Measurements from ENCODE around the gene BFSP2. TPM values are rescaled to one million over a fixed set of nuclear protein-coding genes. Genes with fewer than 3 reads are reported as not detected.

The BFSP2 gene
- total RNA-seq: not detected in 2 replicates
- long read RNA-seq: 0 reads

- no peak for DNase-seq (ENCODE audit: low read depth, low spot score)
- no peak within 1 kb of the TSS for H3K4me3 Mint-ChIP-seq
- peaks cover 24% of the 10 kb centered on the region for H3K4me1 Mint-ChIP-seq
- no peaks in the 10 kb centered on the region for H3K27me3 Mint-ChIP-seq (ENCODE audit: low read depth)
- H3K36me3 Mint-ChIP-seq (ENCODE audit: low read depth): no peaks in the 10 kb centered on the region
- no peak within 1 kb of the TSS for H3K27ac Mint-ChIP-seq (ENCODE audit: unreplicated experiment)
- TF ChIP-seq CTCF (conservative IDR thresholded peaks at IDR 0.05): no peak
- H3K9me3 Mint-ChIP-seq: no peaks in the 10 kb centered on the region
Observed at GRCh38 chr3:133400006-133400515, at the start of gene BFSP2. TSS of gene BFSP2 (plus strand) at chr3:133400056. CDS start at chr3:133400084, 28 bp downstream.

- H3K36me3 Mint-ChIP-seq (ENCODE audit: low read depth): peaks cover 2% of the 10 kb centered on the region
- peaks cover 13% of the 10 kb centered on the region for H3K4me1 Mint-ChIP-seq
- DNase-seq (ENCODE audit: low read depth, low spot score): no peak
- peaks cover 6% of the 10 kb centered on the region for H3K9me3 Mint-ChIP-seq
- TF ChIP-seq CTCF (conservative IDR thresholded peaks at IDR 0.05): no peak
- H3K27ac Mint-ChIP-seq (ENCODE audit: unreplicated experiment): no peak overlapping the region
- no peak overlapping the region for H3K4me3 Mint-ChIP-seq
- H3K27me3 Mint-ChIP-seq (ENCODE audit: low read depth): no peaks in the 10 kb centered on the region
Observed at GRCh38 chr3:133354721-133355120, 45.1 kb upstream of the BFSP2 start.

GRCh38 chr3:133360476-133360875 is 39.4 kb upstream of the BFSP2 start:
- no peak overlapping the region for H3K4me3 Mint-ChIP-seq
- H3K9me3 Mint-ChIP-seq: peaks cover 4% of the 10 kb centered on the region
- peaks cover under 1% of the 10 kb centered on the region for H3K36me3 Mint-ChIP-seq (ENCODE audit: low read depth)
- no peak for TF ChIP-seq CTCF (conservative IDR thresholded peaks at IDR 0.05)
- H3K4me1 Mint-ChIP-seq: peaks cover 7% of the 10 kb centered on the region
- H3K27ac Mint-ChIP-seq (ENCODE audit: unreplicated experiment): no peak overlapping the region
- no peak for DNase-seq (ENCODE audit: low read depth, low spot score)
- no peaks in the 10 kb centered on the region for H3K27me3 Mint-ChIP-seq (ENCODE audit: low read depth)

- no peak overlapping the region for H3K27ac Mint-ChIP-seq (ENCODE audit: unreplicated experiment)
- no peaks in the 10 kb centered on the region for H3K27me3 Mint-ChIP-seq (ENCODE audit: low read depth)
- H3K9me3 Mint-ChIP-seq: peaks cover 4% of the 10 kb centered on the region
- peaks cover 7% of the 10 kb centered on the region for H3K4me1 Mint-ChIP-seq
- H3K4me3 Mint-ChIP-seq: no peak overlapping the region
- DNase-seq (ENCODE audit: low read depth, low spot score): no peak
- H3K36me3 Mint-ChIP-seq (ENCODE audit: low read depth): no peaks in the 10 kb centered on the region
- TF ChIP-seq CTCF (conservative IDR thresholded peaks at IDR 0.05): no peak
Observed at GRCh38 chr3:133361011-133361410, 38.8 kb upstream of the BFSP2 start.

- Mint-ChIP-seq H3K27ac (ENCODE audit: unreplicated experiment) (no peak overlapping the region), H3K4me1 (peaks cover 7% of the 10 kb centered on the region), H3K27me3 (ENCODE audit: low read depth) (no peaks in the 10 kb centered on the region), H3K36me3 (ENCODE audit: low read depth) (no peaks in the 10 kb centered on the region), H3K4me3 (no peak overlapping the region), H3K9me3 (peaks cover under 1% of the 10 kb centered on the region)
- no peak for TF ChIP-seq CTCF (conservative IDR thresholded peaks at IDR 0.05)
- DNase-seq (ENCODE audit: low read depth, low spot score): no peak
Observed at GRCh38 chr3:133361435-133361834, 38.4 kb upstream of the BFSP2 start.
